ENCODE data around the gene AP4B1. TPM values are rescaled to one million over a fixed set of nuclear protein-coding genes. Genes with fewer than 3 reads are reported as not detected.

The AP4B1 gene
- total and polyA plus RNA-seq, 2 of the 13 experiments (the other 11 are each of a cell fraction or from before 2014, with no cell fraction given) = 8.5 to 12.0 TPM

- TF ChIP-seq ZUFSP (CRISPR knock-in tag; IDR thresholded peaks at IDR 0.05; ENCODE audit: borderline replicate concordance) = no peak
- TF ChIP-seq ZSCAN5A (CRISPR knock-in tag; IDR thresholded peaks at IDR 0.05; ENCODE audit: borderline replicate concordance) = peak; percentile 89; the same call in 1 of the 2 replicates
- TF ChIP-seq ZNF281 (CRISPR knock-in tag; IDR thresholded peaks at IDR 0.05; ENCODE audit: borderline replicate concordance) = peak; percentile 98
- TF ChIP-seq ZSCAN9 (CRISPR knock-in tag; IDR thresholded peaks at IDR 0.05; ENCODE audit: borderline replicate concordance) = no peak; the same call in 1 of the 2 replicates
- TF ChIP-seq NBN (conservative IDR thresholded peaks at IDR 0.05) = no peak
- peak; percentile 47; the same call in 1 of the 2 replicates for TF ChIP-seq ZNF414 (CRISPR knock-in tag; IDR thresholded peaks at IDR 0.05)
- peak; percentile 86 for TF ChIP-seq ZHX1 (CRISPR knock-in tag; IDR thresholded peaks at IDR 0.05; ENCODE audit: low read depth)
- peak; percentile 90 for TF ChIP-seq SP2 (CRISPR knock-in tag; IDR thresholded peaks at IDR 0.05)
- peak; percentile 76; the same call in 1 of the 2 replicates for TF ChIP-seq DR1 (CRISPR knock-in tag; IDR thresholded peaks at IDR 0.05)
- peak; percentile 51; the same call in 1 of the 2 replicates for TF ChIP-seq TSC22D2 (CRISPR knock-in tag; IDR thresholded peaks at IDR 0.05; ENCODE audit: borderline replicate concordance)
- peak; percentile 34; the same call in 1 of the 2 replicates for TF ChIP-seq RERE (CRISPR knock-in tag; IDR thresholded peaks at IDR 0.05; ENCODE audit: low read depth)
These were observed at the start of gene AP4B1, which contains the start of gene DCLRE1B (continued) for GRCh38 chr1:113904674-113905434.

Data from HepG2 (cell line).